Gastrocnemius medialis (tissue), 4 donors: ENCODE results near the gene MDM2. TPM values are rescaled to one million over a fixed set of nuclear protein-coding genes. Genes with fewer than 3 reads are reported as not detected.

ENCODE experiments used
- ATAC-seq, 2 donors: fragments of 150-250 bp; one replicate each; pipeline ENCODE4 v1.9.1; 2016
- DNase-seq, 2 donors: peaks; one replicate each; pipeline ENCODE4 v3.0.0-alpha.2; 2019
- H3K27ac ChIP-seq, 4 donors: fragments of 200-600 bp; sonication (generic); 1 replicate in 1 of 4; 2 replicates in 3 of 4; pipeline ENCODE4 v1.5.1; 2016 to 2018; ENCODE audit warnings: mild to moderate bottlenecking in 2 of 4, moderate library complexity in 1 of 4
- H3K27me3 ChIP-seq, 3 donors: fragments of 200-600 bp; sonication (generic) in 2 of 3; 1 replicate in 1 of 3; 2 replicates in 2 of 3; pipeline versions ENCODE4 v1.5.1 to v1.6.0; 2016 to 2019; ENCODE audit warnings: mild to moderate bottlenecking in 1 of 3, moderate library complexity in 1 of 3
- H3K36me3 ChIP-seq, 2 donors: fragments of 200-600 bp; sonication (generic) in 1 of 2; one replicate each; pipeline ENCODE4 v1.5.1; 2017 to 2018
- H3K4me1 ChIP-seq, 2 donors: fragments of 200-600 bp; sonication (generic) in 1 of 2; one replicate each; pipeline ENCODE4 v1.5.1; 2016 to 2017; ENCODE audit warnings: mild to moderate bottlenecking in 2 of 2
- H3K4me3 ChIP-seq, 4 donors: fragments of 200-600 bp; sonication (generic) in 3 of 4; 1 replicate in 1 of 4; 2 replicates in 3 of 4; pipeline ENCODE4 v1.5.1; 2016 to 2019; ENCODE audit warnings: mild to moderate bottlenecking in 2 of 4
- H3K9me3 ChIP-seq, 3 donors: fragments of 200-600 bp; sonication (generic) in 2 of 3; 1 replicate in 1 of 3; 2 replicates in 2 of 3; pipeline ENCODE4 v1.5.1; 2016 to 2019
- POLR2A ChIP-seq, 2 donors: fragments of 450-650 bp; IDR thresholded peaks; one replicate each; pipeline ENCODE4 v1.6.1; 2017; ENCODE audit warnings: antibody characterized with exemption in 2 of 2, mild to moderate bottlenecking in 2 of 2, moderate library complexity in 2 of 2
- in situ Hi-C, 4 donors: fragments of 200-750 bp; cut with MboI; loops; one replicate each; pipeline versions ENCODE4 v1.15.0 to v1.8.0; 2017; ENCODE audit warnings: low sequenced_read_pairs in 4 of 4
- intact Hi-C: fragments of 100-400 bp; cut with DNase I; formaldehyde crosslinking; loops from one replicate; pipeline ENCODE4 v1.15.1; 2023; ENCODE audit warnings: low total_unique reads
- total RNA-seq, 4 donors: library from RNA; depleted of rRNA; stranded (reverse); fragments of >200 nt; gene quantifications; one replicate each; pipeline versions ENCODE4 v1.1.0 to v1.2.3, GENCODE V29; 2016
- TF ChIP-seq, protein P1 (sequence below), 5 experiments: fragments of 450-650 bp in 3 of 5; fragments of 200-600 bp in 2 of 5; sonication (generic) in 2 of 5; IDR thresholded peaks in 4 of 5; conservative IDR thresholded peaks in 1 of 5; 1 replicate in 4 of 5; 2 replicates in 1 of 5; pipeline ENCODE4 v1.5.1; 2016 to 2019; ENCODE audit warnings: antibody characterized with exemption in 5 of 5, mild to moderate bottlenecking in 3 of 5, moderate library complexity in 3 of 5

MDM2 gene
- total RNA-seq, 4 donors from 2014 or later = 61.6 to 92.2 (median 70.0) TPM

DNA sequence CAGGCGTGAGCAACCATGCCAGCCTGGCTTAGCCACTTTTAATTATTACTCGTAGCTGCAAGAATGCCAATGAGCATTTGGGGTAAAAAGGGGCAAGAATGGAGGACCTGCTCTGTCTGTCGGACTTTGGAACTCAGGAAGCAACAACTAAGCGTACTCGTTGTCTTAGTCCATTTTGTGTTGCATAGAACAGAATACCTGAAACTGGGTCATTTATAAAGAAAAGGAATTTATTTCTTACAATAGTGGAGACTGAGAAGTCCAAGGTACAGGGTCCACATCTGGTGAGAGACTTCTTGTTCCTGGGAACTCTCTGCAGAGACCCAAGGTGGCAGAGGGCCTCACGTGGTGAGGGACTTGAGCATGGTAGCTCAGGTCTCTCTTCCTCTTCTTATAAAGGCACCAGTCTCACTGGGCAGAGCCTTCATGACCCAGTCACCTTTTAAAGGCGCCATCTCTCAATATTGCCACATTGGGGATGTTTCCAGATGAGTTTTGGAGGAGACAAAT lies 32.8 kb upstream of the MDM2 start:
- intact Hi-C loops (no loop called here), in situ Hi-C loops (no loop called here)
- no peaks in the 10 kb centered on the region for H3K27me3 ChIP-seq
- no peaks in the 10 kb centered on the region for H3K36me3 ChIP-seq
- H3K9me3 ChIP-seq = no peaks in the 10 kb centered on the region
- no peaks in the 10 kb centered on the region for H3K4me1 ChIP-seq
- no peak for DNase-seq
- no peak overlapping the region for H3K4me3 ChIP-seq
- TF ChIP-seq, protein P1, sequence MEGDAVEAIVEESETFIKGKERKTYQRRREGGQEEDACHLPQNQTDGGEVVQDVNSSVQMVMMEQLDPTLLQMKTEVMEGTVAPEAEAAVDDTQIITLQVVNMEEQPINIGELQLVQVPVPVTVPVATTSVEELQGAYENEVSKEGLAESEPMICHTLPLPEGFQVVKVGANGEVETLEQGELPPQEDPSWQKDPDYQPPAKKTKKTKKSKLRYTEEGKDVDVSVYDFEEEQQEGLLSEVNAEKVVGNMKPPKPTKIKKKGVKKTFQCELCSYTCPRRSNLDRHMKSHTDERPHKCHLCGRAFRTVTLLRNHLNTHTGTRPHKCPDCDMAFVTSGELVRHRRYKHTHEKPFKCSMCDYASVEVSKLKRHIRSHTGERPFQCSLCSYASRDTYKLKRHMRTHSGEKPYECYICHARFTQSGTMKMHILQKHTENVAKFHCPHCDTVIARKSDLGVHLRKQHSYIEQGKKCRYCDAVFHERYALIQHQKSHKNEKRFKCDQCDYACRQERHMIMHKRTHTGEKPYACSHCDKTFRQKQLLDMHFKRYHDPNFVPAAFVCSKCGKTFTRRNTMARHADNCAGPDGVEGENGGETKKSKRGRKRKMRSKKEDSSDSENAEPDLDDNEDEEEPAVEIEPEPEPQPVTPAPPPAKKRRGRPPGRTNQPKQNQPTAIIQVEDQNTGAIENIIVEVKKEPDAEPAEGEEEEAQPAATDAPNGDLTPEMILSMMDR (IDR thresholded peaks at IDR 0.05 in 4 of 5, conservative IDR thresholded peaks at IDR 0.05 in 1 of 5) = no peak
- TF ChIP-seq POLR2A (IDR thresholded peaks at IDR 0.05) = no peak
- ATAC-seq = no peak
- no peak overlapping the region for H3K27ac ChIP-seq

GRCh38 chr12:68776976-68777610 lies 30.9 kb upstream of the MDM2 start:
- intact Hi-C loops (no loop called here), in situ Hi-C loops (no loop called here)
- Histone ChIP-seq H3K4me1 (no peaks in the 10 kb centered on the region), H3K27me3 (no peaks in the 10 kb centered on the region), H3K36me3 (no peaks in the 10 kb centered on the region), H3K4me3 (no peak overlapping the region), H3K9me3 (no peaks in the 10 kb centered on the region), H3K27ac (no peak overlapping the region)
- no peak for ATAC-seq
- TF ChIP-seq POLR2A (IDR thresholded peaks at IDR 0.05) = no peak
- DNase-seq = no peak

DNA sequence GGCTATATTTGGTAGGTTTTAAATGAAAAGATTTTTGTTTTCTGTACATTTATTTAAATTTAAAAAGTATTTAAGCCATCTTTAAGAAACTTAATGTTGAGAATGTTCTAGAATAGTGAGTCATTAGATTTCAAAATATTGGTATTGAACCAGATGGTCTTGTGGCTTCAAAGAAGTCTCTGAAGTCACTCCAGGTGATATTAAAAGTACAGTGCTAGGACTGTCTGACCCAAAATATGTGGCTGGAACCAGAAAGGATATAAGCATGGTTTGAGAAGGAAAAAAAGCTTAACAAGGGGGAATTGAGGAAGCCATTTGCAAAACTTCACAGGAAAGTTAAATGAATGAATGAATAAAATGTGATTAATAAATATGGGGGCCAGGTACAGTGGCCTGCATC lies 28.7 kb upstream of the MDM2 start:
- DNase-seq = no peak
- in situ Hi-C loops (no loop called here), intact Hi-C loops (no loop called here)
- Histone ChIP-seq H3K9me3 (no peaks in the 10 kb centered on the region), H3K4me3 (no peak overlapping the region), H3K4me1 (no peaks in the 10 kb centered on the region), H3K27ac (no peak overlapping the region), H3K36me3 (no peaks in the 10 kb centered on the region), H3K27me3 (no peaks in the 10 kb centered on the region)
- no peak for ATAC-seq
- TF ChIP-seq POLR2A (IDR thresholded peaks at IDR 0.05) = no peak
- TF ChIP-seq, protein P1 (IDR thresholded peaks at IDR 0.05 in 4 of 5, conservative IDR thresholded peaks at IDR 0.05 in 1 of 5) = no peak

DNA sequence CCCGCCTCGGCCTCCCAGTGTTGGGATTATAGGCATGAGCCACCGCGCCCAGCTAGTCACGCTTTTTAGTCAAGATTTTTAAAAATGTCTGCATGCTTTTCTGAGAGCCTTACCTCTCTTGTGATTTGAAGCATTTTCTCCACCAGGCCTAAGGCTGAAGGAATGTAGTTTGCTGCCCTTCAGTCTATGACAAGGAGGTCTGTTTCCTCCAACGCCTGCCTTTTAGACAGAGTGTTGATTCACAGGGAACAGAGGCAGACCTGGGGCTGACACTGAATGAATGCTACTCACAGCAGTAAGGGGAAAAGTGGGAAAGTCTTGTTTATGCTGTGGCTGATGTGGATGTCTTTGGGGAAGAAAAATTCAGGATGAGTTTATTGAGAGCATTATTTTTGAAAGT lies 27.2 kb upstream of the MDM2 start:
- TF ChIP-seq POLR2A (IDR thresholded peaks at IDR 0.05) = no peak
- TF ChIP-seq, protein P1 (IDR thresholded peaks at IDR 0.05 in 4 of 5, conservative IDR thresholded peaks at IDR 0.05 in 1 of 5) = no peak
- Histone ChIP-seq H3K4me1 (no peaks in the 10 kb centered on the region), H3K9me3 (no peaks in the 10 kb centered on the region), H3K4me3 (no peak overlapping the region), H3K27ac (no peak overlapping the region), H3K27me3 (no peaks in the 10 kb centered on the region), H3K36me3 (no peaks in the 10 kb centered on the region)
- intact Hi-C loops (no loop called here), in situ Hi-C loops (no loop called here)
- ATAC-seq (no peak), DNase-seq (no peak)

- in situ Hi-C loops = no loop called here
- H3K4me1 ChIP-seq = peaks cover 0 to 1% of the 10 kb centered on the region in 2 donors
- no peaks in the 10 kb centered on the region for H3K9me3 ChIP-seq
- TF ChIP-seq, protein P1 (IDR thresholded peaks at IDR 0.05 in 4 of 5, conservative IDR thresholded peaks at IDR 0.05 in 1 of 5) = no peak
- TF ChIP-seq POLR2A (IDR thresholded peaks at IDR 0.05) = no peak
- H3K36me3 ChIP-seq = no peaks in the 10 kb centered on the region
- H3K27ac ChIP-seq = no peak overlapping the region
- ATAC-seq (no peak), DNase-seq (no peak)
- H3K4me3 ChIP-seq = no peak overlapping the region
- H3K27me3 ChIP-seq = no peaks in the 10 kb centered on the region
- intact Hi-C loops = no loop called here
These were observed 26.2 kb upstream of the MDM2 start for GRCh38 chr12:68781728-68782127.
